ENCODE data around the gene ARMC9. TPM values are rescaled to one million over a fixed set of nuclear protein-coding genes. Genes with fewer than 3 reads are reported as not detected.

ARMC9 gene
- total and polyA plus RNA-seq, 2 donors (not counting 3 experiments of a cell fraction or from before 2014, with no cell fraction given): 16.4 to 24.2 TPM

DNA sequence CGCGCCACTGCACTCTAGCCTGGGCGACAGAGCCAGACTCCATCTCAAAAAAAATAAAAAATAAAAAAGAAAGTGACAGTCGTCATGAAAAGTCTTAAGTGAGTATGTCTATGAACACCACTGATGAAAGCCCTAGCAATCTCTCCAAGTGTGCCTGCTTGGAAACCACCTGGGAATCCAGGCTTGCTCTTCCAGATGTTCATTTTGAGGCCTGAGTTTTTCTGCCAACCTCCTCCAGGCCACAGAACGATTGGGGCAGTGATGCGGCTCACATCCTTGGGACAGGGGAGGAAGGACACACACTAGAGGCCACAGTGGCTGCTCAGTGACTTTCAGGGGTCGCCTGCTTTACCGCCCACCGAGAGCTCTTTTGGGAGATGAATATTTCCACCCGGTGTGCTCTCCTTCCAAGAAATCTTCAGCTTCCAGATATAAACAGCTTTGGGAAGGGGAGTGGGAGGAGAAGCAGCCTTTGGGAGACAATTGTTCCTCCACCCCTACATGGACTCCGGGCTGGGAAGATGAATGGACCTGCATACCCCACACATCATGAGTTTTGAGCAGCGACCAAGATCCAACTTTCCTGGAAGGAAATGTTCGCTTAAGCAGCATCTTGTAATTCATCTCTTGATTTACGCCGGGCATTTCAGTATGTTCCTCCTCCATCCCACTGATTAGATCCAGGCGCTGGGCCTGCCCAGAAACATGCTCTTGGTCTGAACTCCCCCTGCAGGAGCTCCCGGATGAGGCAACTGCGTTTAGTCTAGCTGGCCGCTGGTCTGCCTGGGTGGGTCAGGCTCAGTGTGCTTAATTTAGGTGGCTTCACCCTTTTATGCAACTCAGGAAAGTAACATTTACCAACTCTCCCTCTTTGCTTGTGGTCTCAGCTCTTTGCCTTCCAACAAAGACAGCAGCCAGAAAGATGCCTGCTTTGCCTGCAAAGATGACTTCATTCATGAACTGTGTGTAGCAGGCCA is 6.2 kb upstream of the ARMC9 start:
- peak; percentile 96 for FAIRE-seq

More for the DNA sequence above, 6.2 kb upstream of the ARMC9 start:
- no peak overlapping the region for H3K4me2 ChIP-seq (ENCODE audit: insufficient read depth, low read length)
- peaks cover 24% of the 10 kb centered on the region for H3K4me1 ChIP-seq (ENCODE audit: control insufficient read depth, extremely low read depth, insufficient read depth, low read length)
- H3K27ac ChIP-seq (ENCODE audit: insufficient read depth, low read depth, low read length): peak overlapping the region; percentile 47
- intact Hi-C loops (cut with micrococcal nuclease): loop anchor here (1.0 to 2.0 kb wide), 3 partner anchors 29 to 88 kb away; no protein-coding TSS in a partner anchor
- no peaks in the 10 kb centered on the region for H3K27me3 ChIP-seq (ENCODE audit: control insufficient read depth in 2 of 2, insufficient read depth in 2 of 2, low read length in 2 of 2)
- TF ChIP-seq, protein P1, sequence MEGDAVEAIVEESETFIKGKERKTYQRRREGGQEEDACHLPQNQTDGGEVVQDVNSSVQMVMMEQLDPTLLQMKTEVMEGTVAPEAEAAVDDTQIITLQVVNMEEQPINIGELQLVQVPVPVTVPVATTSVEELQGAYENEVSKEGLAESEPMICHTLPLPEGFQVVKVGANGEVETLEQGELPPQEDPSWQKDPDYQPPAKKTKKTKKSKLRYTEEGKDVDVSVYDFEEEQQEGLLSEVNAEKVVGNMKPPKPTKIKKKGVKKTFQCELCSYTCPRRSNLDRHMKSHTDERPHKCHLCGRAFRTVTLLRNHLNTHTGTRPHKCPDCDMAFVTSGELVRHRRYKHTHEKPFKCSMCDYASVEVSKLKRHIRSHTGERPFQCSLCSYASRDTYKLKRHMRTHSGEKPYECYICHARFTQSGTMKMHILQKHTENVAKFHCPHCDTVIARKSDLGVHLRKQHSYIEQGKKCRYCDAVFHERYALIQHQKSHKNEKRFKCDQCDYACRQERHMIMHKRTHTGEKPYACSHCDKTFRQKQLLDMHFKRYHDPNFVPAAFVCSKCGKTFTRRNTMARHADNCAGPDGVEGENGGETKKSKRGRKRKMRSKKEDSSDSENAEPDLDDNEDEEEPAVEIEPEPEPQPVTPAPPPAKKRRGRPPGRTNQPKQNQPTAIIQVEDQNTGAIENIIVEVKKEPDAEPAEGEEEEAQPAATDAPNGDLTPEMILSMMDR (IDR thresholded peaks at IDR 0.05; ENCODE audit: extremely low read depth in 1 of 2, insufficient read depth in 1 of 2, low read depth in 1 of 2, low read length in 2 of 2): peak; percentile 79 to 88
- TF ChIP-seq EZH2 (IDR thresholded peaks at IDR 0.05; ENCODE audit: borderline replicate concordance, low read depth, low read length, severe bottlenecking): no peak
- no peaks in the 10 kb centered on the region for H3K9me3 ChIP-seq (replicated peaks; ENCODE audit: control insufficient read depth, insufficient read depth, low read length)
- dilution Hi-C loops (cut with MboI; ENCODE audit: extremely low pct_ligation_motif_present, low sequenced_read_pairs): no loop called here
- ChIA-PET CTCF (interaction anchor here (0.6 to 11.0 kb wide), 27 partner anchors 8 to 260 kb away, joined by 3 to 226 read pairs (median 5); partner anchors contain the start of gene HTR2B), POLR2A (no interaction called here)
- no peaks in the 10 kb centered on the region for H3K9me1 ChIP-seq (replicated peaks; ENCODE audit: control insufficient read depth, extremely low read depth, insufficient read depth, low read length)
- no peak overlapping the region for H3K9ac ChIP-seq (replicated peaks; ENCODE audit: extremely low read depth, insufficient read depth, low read length)
- no peaks in the 10 kb centered on the region for H4K20me1 ChIP-seq (replicated peaks; ENCODE audit: control insufficient read depth, extremely low read depth, insufficient read depth, low read length)
- no TSS peak for BruUV-seq (replicated peaks)
- H3K4me3 ChIP-seq (replicated peaks in 1 of 3; ENCODE audit: insufficient read depth in 1 of 3, low read depth in 1 of 3, low read length in 3 of 3): no peak overlapping the region
- H3K36me3 ChIP-seq (ENCODE audit: control insufficient read depth in 2 of 2, extremely low read depth in 1 of 2, insufficient read depth in 2 of 2, low read length in 2 of 2): no peaks in the 10 kb centered on the region
- peak overlapping the region; percentile 76 for H2AFZ ChIP-seq (ENCODE audit: low read depth, low read length)
- DNase-seq (ENCODE audit: low read depth, low spot score): peak; percentile 77
- no peaks in the 10 kb centered on the region for H3K79me2 ChIP-seq (ENCODE audit: control insufficient read depth, insufficient read depth, low read length)

Measured in endothelial cell of umbilical vein (primary cell).